HL-60 (cell line): ENCODE measurements around the gene ABHD16A.

Experiments used
- DNase-seq, 2 experiments: peaks; one replicate each; pipeline ENCODE4 v3.0.0-alpha.2; 2010 to 2020; ENCODE audit warnings: low read depth in 1 of 2, low spot score in 1 of 2
- H3K27ac ChIP-seq: fragments of 250-450 bp; sonication (Bioruptor Pico); replicated peaks from 2 replicates; pipeline ENCODE4 v1.5.1; 2020; ENCODE audit warnings: mild to moderate bottlenecking, moderate library complexity
- H3K27me3 ChIP-seq: fragments of 250-450 bp; sonication (Bioruptor Pico); 2 replicates; pipeline ENCODE4 v1.5.1; 2021; ENCODE audit warnings: mild to moderate bottlenecking, moderate library complexity; ENCODE audit not compliant: insufficient read depth, poor library complexity, severe bottlenecking
- H3K4me3 ChIP-seq: replicated peaks from 2 replicates; pipeline ENCODE4 v1.5.1; 2011; ENCODE audit warnings: mild to moderate bottlenecking, control low read depth, low read length; ENCODE audit not compliant: insufficient read depth
- GABPA ChIP-seq: IDR thresholded peaks from 2 replicates; pipeline ENCODE4 v1.6.1; 2012; ENCODE audit warnings: low read depth
- POLR2AphosphoS5 ChIP-seq: IDR thresholded peaks from 2 replicates; pipeline ENCODE4 v1.6.1; 2012; ENCODE audit warnings: low read depth
- SPI1 ChIP-seq: IDR thresholded peaks from 2 replicates; pipeline ENCODE4 v1.6.1; 2012; ENCODE audit warnings: low read depth, mild to moderate bottlenecking, borderline replicate concordance
- TF ChIP-seq, protein P1 (sequence below): IDR thresholded peaks from one replicate; pipeline ENCODE4 v1.5.1; 2011; ENCODE audit warnings: low read length, control low read depth, inconsistent platforms; ENCODE audit not compliant: insufficient read depth
- TF ChIP-seq, protein P2 (sequence below): IDR thresholded peaks from 2 replicates; pipeline ENCODE4 v1.6.1; 2012; ENCODE audit warnings: low read depth; ENCODE audit not compliant: insufficient replicate concordance

The ABHD16A gene

GRCh38 chr6:31658158-31658688 lies 44.9 kb downstream of the ABHD16A start:
- no peak overlapping the region for H3K27ac ChIP-seq
- no peaks in the 10 kb centered on the region for H3K27me3 ChIP-seq
- TF ChIP-seq SPI1 = no peak
- TF ChIP-seq, protein P1, sequence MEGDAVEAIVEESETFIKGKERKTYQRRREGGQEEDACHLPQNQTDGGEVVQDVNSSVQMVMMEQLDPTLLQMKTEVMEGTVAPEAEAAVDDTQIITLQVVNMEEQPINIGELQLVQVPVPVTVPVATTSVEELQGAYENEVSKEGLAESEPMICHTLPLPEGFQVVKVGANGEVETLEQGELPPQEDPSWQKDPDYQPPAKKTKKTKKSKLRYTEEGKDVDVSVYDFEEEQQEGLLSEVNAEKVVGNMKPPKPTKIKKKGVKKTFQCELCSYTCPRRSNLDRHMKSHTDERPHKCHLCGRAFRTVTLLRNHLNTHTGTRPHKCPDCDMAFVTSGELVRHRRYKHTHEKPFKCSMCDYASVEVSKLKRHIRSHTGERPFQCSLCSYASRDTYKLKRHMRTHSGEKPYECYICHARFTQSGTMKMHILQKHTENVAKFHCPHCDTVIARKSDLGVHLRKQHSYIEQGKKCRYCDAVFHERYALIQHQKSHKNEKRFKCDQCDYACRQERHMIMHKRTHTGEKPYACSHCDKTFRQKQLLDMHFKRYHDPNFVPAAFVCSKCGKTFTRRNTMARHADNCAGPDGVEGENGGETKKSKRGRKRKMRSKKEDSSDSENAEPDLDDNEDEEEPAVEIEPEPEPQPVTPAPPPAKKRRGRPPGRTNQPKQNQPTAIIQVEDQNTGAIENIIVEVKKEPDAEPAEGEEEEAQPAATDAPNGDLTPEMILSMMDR = no peak
- TF ChIP-seq GABPA = no peak
- TF ChIP-seq POLR2AphosphoS5 = no peak
- TF ChIP-seq, protein P2, sequence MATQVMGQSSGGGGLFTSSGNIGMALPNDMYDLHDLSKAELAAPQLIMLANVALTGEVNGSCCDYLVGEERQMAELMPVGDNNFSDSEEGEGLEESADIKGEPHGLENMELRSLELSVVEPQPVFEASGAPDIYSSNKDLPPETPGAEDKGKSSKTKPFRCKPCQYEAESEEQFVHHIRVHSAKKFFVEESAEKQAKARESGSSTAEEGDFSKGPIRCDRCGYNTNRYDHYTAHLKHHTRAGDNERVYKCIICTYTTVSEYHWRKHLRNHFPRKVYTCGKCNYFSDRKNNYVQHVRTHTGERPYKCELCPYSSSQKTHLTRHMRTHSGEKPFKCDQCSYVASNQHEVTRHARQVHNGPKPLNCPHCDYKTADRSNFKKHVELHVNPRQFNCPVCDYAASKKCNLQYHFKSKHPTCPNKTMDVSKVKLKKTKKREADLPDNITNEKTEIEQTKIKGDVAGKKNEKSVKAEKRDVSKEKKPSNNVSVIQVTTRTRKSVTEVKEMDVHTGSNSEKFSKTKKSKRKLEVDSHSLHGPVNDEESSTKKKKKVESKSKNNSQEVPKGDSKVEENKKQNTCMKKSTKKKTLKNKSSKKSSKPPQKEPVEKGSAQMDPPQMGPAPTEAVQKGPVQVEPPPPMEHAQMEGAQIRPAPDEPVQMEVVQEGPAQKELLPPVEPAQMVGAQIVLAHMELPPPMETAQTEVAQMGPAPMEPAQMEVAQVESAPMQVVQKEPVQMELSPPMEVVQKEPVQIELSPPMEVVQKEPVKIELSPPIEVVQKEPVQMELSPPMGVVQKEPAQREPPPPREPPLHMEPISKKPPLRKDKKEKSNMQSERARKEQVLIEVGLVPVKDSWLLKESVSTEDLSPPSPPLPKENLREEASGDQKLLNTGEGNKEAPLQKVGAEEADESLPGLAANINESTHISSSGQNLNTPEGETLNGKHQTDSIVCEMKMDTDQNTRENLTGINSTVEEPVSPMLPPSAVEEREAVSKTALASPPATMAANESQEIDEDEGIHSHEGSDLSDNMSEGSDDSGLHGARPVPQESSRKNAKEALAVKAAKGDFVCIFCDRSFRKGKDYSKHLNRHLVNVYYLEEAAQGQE = no peak
- no peak for DNase-seq
- no peak overlapping the region for H3K4me3 ChIP-seq

GRCh38 chr6:31657406-31658157 lies 45.5 kb downstream of the ABHD16A start:
- no peak overlapping the region for H3K27ac ChIP-seq
- no peaks in the 10 kb centered on the region for H3K27me3 ChIP-seq
- TF ChIP-seq, protein P2 = no peak
- TF ChIP-seq, protein P1 = no peak
- TF ChIP-seq SPI1 = no peak
- TF ChIP-seq POLR2AphosphoS5 = no peak
- no peak for TF ChIP-seq GABPA
- no peak for DNase-seq
- no peak overlapping the region for H3K4me3 ChIP-seq

DNA sequence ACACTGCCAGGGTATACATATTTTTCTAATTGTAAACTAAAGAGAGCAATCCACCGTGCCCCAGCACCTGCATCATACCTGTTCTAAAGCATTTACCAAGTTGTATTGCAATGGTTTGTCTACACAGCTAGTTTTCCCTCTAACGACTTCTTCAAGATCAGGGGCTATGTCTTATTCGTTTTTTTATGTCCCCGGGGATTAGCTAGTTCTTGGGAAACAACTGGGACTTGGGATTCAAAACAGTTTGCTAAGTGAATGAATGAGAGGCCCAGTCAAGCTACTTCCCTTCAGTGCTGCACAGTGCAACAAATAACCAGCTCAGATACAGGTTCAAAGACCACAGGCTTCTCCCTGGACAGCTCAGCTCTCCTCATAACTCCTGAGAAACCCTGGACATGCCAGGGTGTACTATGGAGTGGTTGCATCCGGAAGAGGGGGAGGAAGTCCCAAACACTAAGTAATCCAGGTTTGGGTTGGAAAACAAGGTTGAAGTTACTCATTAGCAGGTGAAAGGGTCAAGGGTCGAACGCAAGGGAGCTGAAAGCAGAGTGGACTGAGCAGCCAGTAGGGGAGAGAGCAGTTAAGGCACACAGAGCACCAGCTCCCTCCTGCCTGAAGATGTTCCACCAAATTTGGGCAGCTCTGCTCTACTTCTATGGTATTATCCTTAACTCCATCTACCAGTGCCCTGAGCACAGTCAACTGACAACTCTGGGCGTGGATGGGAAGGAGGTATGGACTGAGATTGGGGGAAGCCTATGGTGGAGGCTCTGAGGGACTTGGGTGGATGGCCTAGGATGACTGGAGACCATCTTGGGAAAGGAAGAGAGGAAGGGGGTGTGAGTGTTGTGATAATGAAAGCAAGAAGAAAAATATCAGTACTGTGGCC lies 47.5 kb downstream of the ABHD16A start, which contains the start of gene APOM:
TSS of gene APOM (plus strand) at position 546 of the 889 bp plus-strand sequence. CDS start at position 619, 73 bp downstream.
- DNase-seq = no peak
- TF ChIP-seq POLR2AphosphoS5 (no peak), GABPA (no peak), SPI1 (no peak)
- TF ChIP-seq, protein P1 = no peak
- TF ChIP-seq, protein P2 = no peak
- no peaks in the 10 kb centered on the region for H3K27me3 ChIP-seq
- no peak within 1 kb of the TSS for H3K27ac ChIP-seq
- no peak within 1 kb of the TSS for H3K4me3 ChIP-seq
